Bronchial epithelial cell (primary cell): ENCODE measurements around the gene BCL7A. TPM values are rescaled to one million over a fixed set of nuclear protein-coding genes. Genes with fewer than 3 reads are reported as not detected.

ENCODE experiments used
- DNase-seq: peaks from one replicate; pipeline ENCODE4 v3.0.0-alpha.2; 2010; ENCODE audit warnings: low read depth
- FAIRE-seq: peaks from 2 replicates; lab custom pipeline; 2011; peaks lifted over from hg19 to GRCh38; lab: Jason Lieb, UNC
- H3K27me3 ChIP-seq: 2 replicates; pipeline ENCODE4 v1.5.1; 2011; ENCODE audit warnings: low read length; ENCODE audit not compliant: control insufficient read depth, insufficient read depth
- H3K36me3 ChIP-seq: 2 replicates; pipeline ENCODE4 v1.5.1; 2011; ENCODE audit warnings: low read length; ENCODE audit not compliant: control insufficient read depth, insufficient read depth
- H3K4me3 ChIP-seq: 2 replicates; pipeline ENCODE4 v1.5.1; 2011; ENCODE audit warnings: mild to moderate bottlenecking, low read depth, low read length, control low read depth
- total RNA-seq: library from RNA; depleted of rRNA; stranded (reverse); fragments of >200 nt; gene quantifications from 2 replicates; pipeline ENCODE4 v1.2.1, GENCODE V29; 2014
- TF ChIP-seq, protein P1 (sequence below): IDR thresholded peaks from 2 replicates; pipeline ENCODE4 v1.5.1; 2011; ENCODE audit warnings: mild to moderate bottlenecking, moderate library complexity, low read length, control low read depth, inconsistent platforms; ENCODE audit not compliant: insufficient read depth, severe bottlenecking

Gene BCL7A
- total RNA-seq, 1 donor from 2014 or later, result 17.1 TPM

DNA sequence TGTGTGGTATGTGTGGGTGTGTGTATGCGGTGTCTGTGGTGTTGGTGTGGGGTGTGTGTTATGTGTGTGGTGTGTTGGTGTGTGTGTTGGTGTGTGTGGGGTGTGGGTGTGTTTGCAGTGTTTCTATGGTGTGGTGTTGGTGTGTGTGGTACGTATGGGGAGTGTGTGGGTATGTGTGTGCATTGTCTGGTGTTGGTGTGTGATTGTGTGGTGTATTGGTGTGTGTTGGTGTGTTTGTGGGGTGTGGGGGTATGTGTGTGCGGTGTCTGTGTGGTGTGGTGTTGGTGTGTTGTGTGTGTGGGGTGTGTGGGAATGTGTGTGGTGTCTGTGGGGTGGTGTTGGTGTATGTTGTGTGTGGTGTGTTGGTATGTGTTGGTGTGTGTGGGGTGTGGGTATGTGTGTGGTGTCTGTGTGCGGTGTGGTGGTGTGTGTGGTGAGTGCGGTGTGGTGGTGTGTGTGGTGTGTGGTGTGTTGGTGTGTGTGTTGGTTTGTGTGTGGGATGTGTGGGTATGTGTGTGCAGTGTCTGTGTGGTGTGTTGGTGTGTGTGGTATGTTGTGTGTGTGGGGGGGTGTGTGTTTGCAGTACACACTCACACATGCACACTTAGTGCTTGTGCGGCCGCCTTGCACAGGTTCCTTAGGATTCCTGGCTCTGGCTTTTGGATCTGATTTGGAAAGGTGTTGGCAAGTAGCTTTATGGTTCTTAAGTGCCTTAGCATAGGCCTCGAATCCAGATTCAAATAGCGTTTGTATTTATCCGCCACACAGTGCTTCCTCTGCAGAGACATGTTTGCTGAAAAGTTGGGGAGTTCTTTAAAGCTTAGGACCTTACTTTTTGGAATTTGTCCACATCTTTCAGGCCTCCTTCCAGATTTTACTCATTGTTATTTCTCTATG lies 73.3 kb downstream of the BCL7A start:
- Histone ChIP-seq H3K27me3 (no peaks in the 10 kb centered on the region), H3K36me3 (no peaks in the 10 kb centered on the region), H3K4me3 (no peak overlapping the region)
- no peak for DNase-seq
- FAIRE-seq, result no peak
- TF ChIP-seq, protein P1, sequence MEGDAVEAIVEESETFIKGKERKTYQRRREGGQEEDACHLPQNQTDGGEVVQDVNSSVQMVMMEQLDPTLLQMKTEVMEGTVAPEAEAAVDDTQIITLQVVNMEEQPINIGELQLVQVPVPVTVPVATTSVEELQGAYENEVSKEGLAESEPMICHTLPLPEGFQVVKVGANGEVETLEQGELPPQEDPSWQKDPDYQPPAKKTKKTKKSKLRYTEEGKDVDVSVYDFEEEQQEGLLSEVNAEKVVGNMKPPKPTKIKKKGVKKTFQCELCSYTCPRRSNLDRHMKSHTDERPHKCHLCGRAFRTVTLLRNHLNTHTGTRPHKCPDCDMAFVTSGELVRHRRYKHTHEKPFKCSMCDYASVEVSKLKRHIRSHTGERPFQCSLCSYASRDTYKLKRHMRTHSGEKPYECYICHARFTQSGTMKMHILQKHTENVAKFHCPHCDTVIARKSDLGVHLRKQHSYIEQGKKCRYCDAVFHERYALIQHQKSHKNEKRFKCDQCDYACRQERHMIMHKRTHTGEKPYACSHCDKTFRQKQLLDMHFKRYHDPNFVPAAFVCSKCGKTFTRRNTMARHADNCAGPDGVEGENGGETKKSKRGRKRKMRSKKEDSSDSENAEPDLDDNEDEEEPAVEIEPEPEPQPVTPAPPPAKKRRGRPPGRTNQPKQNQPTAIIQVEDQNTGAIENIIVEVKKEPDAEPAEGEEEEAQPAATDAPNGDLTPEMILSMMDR, result no peak

DNA sequence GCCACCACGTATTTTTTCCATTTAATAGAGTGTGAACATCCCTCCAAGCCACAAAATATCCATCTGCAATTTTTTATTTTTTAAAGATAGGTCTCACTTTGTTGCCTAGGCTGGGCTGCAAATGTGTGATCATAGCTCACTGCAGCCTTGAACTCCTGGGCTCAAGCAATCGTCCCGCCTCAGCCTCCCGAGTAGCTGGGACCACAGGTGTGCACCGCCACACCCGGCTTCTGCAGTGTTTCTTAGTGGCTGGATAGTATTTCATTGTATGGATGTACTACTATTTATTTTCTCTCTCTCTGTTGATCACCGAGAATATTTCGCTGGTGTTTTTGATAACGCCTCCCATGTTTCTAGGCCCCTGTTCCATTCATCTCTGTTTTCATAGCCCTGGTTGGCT lies 74.3 kb downstream of the BCL7A start:
- H3K27me3 ChIP-seq, result no peaks in the 10 kb centered on the region
- DNase-seq, result no peak
- no peak overlapping the region for H3K4me3 ChIP-seq
- H3K36me3 ChIP-seq, result no peaks in the 10 kb centered on the region
- FAIRE-seq, result no peak
- TF ChIP-seq, protein P1, result no peak

DNA sequence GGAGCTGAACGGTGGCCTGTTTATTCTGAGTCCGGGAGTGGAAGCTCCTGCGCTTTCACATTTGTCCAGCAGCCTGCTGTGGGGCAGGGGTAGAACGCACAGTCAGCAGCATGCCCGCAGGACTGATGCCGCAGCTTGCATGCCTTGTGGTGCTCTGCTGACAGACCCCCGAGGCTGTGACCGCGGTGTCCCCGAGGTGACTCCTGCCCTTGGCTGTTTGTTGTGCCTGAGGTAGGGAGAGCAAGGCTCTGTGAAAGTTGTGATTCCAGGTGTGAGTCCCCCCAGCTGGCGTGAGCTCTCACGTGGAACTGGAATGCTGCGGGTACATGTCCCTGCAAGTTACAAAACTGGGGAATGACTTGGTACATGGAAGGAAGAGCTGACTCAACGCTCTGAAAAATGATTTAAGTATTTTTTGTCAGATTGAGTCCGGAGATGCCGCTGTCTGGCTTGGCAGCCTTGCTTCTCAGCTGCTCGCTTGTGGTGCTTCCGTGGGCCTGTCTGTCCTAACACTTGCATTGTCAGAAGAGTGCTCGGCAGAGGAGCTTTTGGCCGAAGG lies 75.0 kb downstream of the BCL7A start:
- TF ChIP-seq, protein P1, result no peak
- no peaks in the 10 kb centered on the region for H3K27me3 ChIP-seq
- peak overlapping the region; percentile 28 for H3K4me3 ChIP-seq
- FAIRE-seq (peak; percentile 32), DNase-seq (peak; percentile 97)
- H3K36me3 ChIP-seq, result no peaks in the 10 kb centered on the region

DNA sequence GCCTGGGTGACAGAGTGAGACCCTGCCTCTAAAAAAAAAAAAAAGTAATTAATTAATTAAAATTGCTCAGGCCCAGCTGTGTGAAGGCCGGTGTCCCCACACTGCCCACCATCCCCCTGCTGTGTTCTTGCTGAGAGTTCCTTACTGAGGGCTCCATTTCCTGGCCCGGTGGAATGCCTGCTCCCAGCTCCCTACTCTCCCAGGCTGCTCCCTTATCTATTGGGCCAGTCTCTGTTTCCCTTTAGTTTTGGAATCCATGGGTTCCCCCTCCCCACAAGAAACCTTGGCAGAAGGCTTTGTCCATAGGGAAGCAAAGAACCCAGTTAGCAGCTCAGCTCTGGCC lies 75.9 kb downstream of the BCL7A start:
- DNase-seq, result no peak
- Histone ChIP-seq H3K27me3 (no peaks in the 10 kb centered on the region), H3K4me3 (no peak overlapping the region), H3K36me3 (no peaks in the 10 kb centered on the region)
- TF ChIP-seq, protein P1, result no peak
- FAIRE-seq, result no peak

DNA sequence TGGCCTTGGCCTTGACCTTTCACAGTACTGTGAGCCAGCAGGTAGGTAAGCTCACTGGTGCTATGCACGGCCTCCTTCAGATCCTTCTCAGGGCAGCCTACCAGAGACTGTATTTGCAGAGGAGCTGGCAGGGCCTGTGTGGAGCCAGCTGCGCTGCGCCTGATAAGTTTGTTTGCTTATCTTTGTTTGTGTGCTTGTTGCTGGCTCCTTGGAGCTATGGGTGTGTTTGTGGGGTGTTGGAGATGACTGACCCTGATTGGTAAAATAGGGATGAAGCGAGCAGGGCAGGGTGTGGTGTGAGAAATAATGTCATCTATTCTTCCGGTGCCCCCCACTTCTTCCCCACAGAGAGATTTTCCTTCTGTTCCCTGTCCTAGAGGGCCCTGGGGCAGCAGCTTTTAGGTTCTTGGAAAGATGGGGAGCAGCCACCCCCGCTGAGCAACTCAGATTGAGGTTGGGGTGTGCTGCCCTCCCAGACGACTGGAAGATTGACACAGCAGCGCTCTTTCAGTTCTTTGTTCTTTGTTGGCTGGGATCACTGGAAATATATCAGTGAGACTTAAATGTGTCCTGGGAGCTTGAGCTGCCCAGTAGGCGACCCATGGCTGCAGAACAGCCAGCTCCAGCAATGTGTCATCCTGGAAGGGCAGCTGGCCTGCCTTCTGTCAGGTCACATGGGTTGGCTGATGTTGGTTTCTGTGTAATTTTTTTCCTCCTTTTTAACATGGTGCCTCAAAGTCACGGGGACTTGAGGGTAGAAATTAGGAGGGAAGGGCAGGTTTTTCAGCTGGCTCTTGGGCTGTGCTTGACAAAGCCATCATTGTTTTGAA lies 76.5 kb downstream of the BCL7A start:
- TF ChIP-seq, protein P1, result no peak
- H3K27me3 ChIP-seq, result no peaks in the 10 kb centered on the region
- DNase-seq (peak; percentile 66), FAIRE-seq (no peak)
- H3K4me3 ChIP-seq, result no peak overlapping the region
- H3K36me3 ChIP-seq, result no peaks in the 10 kb centered on the region
